MM.1S (cell line): ENCODE measurements around the gene OAS1.

ENCODE experiments used
- EZH2phosphoT487 ChIP-seq: fragments of 300-600 bp; sonication (generic); IDR thresholded peaks from 2 replicates; pipeline ENCODE4 v1.6.1; 2018; ENCODE audit warnings: antibody characterized with exemption, low read length
- TF ChIP-seq, protein P1 (sequence below): fragments of 300-600 bp; sonication (generic); IDR thresholded peaks from 2 replicates; pipeline ENCODE4 v1.5.1; 2016; ENCODE audit warnings: antibody characterized with exemption, low read length, mixed read lengths

- TF ChIP-seq, protein P1, sequence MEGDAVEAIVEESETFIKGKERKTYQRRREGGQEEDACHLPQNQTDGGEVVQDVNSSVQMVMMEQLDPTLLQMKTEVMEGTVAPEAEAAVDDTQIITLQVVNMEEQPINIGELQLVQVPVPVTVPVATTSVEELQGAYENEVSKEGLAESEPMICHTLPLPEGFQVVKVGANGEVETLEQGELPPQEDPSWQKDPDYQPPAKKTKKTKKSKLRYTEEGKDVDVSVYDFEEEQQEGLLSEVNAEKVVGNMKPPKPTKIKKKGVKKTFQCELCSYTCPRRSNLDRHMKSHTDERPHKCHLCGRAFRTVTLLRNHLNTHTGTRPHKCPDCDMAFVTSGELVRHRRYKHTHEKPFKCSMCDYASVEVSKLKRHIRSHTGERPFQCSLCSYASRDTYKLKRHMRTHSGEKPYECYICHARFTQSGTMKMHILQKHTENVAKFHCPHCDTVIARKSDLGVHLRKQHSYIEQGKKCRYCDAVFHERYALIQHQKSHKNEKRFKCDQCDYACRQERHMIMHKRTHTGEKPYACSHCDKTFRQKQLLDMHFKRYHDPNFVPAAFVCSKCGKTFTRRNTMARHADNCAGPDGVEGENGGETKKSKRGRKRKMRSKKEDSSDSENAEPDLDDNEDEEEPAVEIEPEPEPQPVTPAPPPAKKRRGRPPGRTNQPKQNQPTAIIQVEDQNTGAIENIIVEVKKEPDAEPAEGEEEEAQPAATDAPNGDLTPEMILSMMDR: no peak
- TF ChIP-seq EZH2phosphoT487: no peak
These were observed 12.6 kb upstream of the OAS1 start for GRCh38 chr12:112894128-112894527.
